ENCODE data around the gene RNF157.
"Not testable (repeated sequence)": the region's sequence is repeated elsewhere in the genome, so short reads cannot be mapped to it uniquely, and the experiment has no call there.

RNF157 gene

GRCh38 chr17:76268015-76268749, 27.9 kb upstream of the RNF157 start:
- no peak for TF ChIP-seq ZFX (IDR thresholded peaks at IDR 0.05)
- TF ChIP-seq, protein P1, sequence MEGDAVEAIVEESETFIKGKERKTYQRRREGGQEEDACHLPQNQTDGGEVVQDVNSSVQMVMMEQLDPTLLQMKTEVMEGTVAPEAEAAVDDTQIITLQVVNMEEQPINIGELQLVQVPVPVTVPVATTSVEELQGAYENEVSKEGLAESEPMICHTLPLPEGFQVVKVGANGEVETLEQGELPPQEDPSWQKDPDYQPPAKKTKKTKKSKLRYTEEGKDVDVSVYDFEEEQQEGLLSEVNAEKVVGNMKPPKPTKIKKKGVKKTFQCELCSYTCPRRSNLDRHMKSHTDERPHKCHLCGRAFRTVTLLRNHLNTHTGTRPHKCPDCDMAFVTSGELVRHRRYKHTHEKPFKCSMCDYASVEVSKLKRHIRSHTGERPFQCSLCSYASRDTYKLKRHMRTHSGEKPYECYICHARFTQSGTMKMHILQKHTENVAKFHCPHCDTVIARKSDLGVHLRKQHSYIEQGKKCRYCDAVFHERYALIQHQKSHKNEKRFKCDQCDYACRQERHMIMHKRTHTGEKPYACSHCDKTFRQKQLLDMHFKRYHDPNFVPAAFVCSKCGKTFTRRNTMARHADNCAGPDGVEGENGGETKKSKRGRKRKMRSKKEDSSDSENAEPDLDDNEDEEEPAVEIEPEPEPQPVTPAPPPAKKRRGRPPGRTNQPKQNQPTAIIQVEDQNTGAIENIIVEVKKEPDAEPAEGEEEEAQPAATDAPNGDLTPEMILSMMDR (conservative IDR thresholded peaks at IDR 0.05): no peak
- H3K27ac ChIP-seq: no peak overlapping the region

- not testable (repeated sequence) for H3K27ac ChIP-seq
Observed at GRCh38 chr17:76267581-76268001, 27.3 kb upstream of the RNF157 start.

DNA sequence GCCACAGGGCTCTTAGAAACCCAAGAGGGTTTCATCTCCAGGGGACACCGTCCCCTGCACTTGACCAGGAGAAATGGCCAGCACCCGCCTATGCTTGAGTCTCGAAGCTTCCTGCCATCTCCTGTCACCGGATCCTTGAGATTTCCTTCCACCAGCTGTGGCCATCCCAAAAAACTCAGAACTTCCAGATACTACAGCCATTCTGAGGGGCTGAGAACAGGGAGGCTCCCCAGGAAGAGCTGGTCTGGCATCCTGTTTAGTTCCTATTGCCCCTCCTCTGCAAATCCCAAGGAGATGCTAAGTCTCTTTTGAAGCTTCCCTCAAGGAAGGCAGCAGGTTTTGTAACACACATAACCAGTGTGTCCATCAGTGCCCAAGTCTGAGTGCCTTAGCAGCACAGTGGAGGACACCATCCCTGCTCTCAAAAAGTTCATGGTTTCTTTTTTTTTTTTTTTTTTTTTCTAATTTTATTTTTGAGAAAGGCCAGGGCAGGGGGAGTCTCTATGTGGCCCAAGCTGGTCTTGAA, 26.8 kb upstream of the RNF157 start:
- TF ChIP-seq ZFX (IDR thresholded peaks at IDR 0.05): no peak
- TF ChIP-seq, protein P1 (conservative IDR thresholded peaks at IDR 0.05): no peak
- H3K27ac ChIP-seq: peak overlapping the region; percentile 82; the same call in 1 of the 2 replicates

DNA sequence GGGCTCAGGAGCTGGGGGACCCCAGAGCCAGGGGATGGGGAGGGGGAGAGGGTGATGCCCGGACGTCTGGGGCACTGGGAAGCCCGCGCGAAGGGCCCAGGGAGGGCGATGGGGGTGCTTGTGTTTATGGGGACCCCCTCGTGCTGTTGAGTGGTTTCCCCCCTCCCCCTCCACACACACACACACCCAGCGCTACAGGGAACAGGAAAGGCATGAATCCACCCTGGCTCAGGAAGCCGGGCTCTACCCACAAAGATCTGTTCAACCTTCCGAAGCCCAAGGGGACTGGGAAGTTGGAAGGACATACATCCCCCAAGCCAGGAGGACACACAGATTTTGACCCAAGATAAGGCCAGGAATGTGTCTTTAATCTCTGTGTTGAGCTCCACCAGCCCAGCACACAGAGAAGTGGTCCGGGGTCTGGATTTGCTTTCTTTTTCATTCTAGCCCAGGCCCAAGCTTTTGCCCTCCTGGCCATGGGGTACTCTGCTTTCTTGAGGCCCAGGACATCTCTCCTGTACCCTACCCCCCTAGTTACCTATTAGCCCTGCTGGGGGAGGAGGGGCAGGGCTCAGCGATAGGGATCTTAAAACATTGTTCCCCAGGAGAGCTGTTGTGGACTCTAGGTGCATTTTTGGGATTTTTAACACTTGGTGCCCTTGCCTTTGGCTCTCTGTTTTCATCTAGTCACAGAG, 26.1 kb upstream of the RNF157 start:
- no peak for TF ChIP-seq ZFX (IDR thresholded peaks at IDR 0.05)
- TF ChIP-seq, protein P1 (conservative IDR thresholded peaks at IDR 0.05): no peak

DNA sequence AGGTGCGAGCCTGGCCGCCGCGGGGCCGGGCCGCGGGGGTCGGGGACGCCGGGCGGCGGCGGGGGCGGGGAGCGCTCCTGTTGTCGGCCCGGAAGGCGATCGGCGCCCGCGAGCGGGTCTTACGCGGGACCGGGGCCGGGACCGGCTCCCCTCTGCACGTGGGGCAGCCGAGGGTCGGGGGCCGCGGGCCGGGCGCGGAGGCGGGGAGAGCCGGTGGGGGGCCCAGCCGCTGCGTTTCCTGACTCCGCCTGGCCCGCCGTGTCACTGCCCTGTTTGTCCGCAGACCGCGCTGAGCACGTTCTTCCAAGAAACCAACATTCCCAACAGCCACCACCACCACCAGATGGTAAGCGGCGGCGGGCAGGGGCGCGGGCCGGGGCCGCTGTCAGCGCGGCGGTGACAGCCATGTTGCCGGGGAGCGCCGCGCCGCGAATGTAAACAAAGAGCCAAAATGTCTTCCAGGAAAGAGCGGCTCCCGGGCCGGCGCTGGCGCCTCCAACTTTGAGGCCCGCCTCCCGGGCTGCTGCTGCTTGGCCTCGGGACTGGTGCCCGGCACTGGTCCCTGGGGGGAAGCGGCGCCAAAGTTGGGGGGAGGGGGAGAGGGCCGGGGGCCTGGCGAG, 25.4 kb upstream of the RNF157 start:
- H3K27ac ChIP-seq: peak overlapping the region; percentile 82
- TF ChIP-seq ZFX (IDR thresholded peaks at IDR 0.05): 0 out of 2 replicates have a peak, but pooled peaks have one; percentile 42
- TF ChIP-seq, protein P1 (conservative IDR thresholded peaks at IDR 0.05): no peak

More for the DNA sequence above, 26.1 kb upstream of the RNF157 start:
- H3K27ac ChIP-seq: peak overlapping the region; percentile 82

GRCh38 chr17:76264755-76265623, 24.7 kb upstream of the RNF157 start, which contains the start of gene UBALD2:
Gene UBALD2, plus strand, starts transcription at chr17:76265348. Its CDS starts 158 bp downstream, at chr17:76265506.
- TF ChIP-seq ZFX (IDR thresholded peaks at IDR 0.05): peak; percentile 46; the same call in 1 of the 2 replicates
- TF ChIP-seq, protein P1 (conservative IDR thresholded peaks at IDR 0.05): no peak

DNA sequence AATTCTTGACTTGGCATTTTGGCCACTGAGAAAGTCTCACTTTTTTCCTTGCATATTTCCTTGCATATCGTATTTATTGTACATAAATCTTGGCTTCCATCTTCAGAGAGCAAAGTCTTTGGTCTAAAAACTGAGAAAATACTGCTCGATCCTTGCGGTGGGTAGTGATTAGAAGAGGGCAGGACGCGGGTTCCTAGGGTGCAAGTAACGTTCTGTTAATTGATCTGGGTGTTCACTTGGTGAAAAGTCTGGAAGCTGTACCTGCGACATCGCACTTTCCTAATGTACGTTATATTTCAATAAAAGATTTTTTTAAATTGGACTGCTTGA, 24.1 kb upstream of the RNF157 start:
- H3K27ac ChIP-seq: peak overlapping the region; percentile 80; the same call in 1 of the 2 replicates
- TF ChIP-seq, protein P1 (conservative IDR thresholded peaks at IDR 0.05): no peak
- no peak for TF ChIP-seq ZFX (IDR thresholded peaks at IDR 0.05)

More at GRCh38 chr17:76264755-76265623, 24.7 kb upstream of the RNF157 start, which contains the start of gene UBALD2:
- H3K27ac ChIP-seq: peak within 1 kb of the TSS; percentile 82
